Astrocyte of the spinal cord (primary cell): ENCODE data around the gene TPST2.
A peak's percentile ranks its signal among the peaks of the same experiment; 100 is the strongest.

Source experiments
- DNase-seq: peaks from one replicate; pipeline ENCODE4 v3.0.0; 2011; ENCODE audit warnings: low read depth, low spot score
- H3K4me3 ChIP-seq: 2 replicates; pipeline ENCODE4 v1.5.1; 2011; ENCODE audit warnings: low read depth, mild to moderate bottlenecking, low read length, moderate library complexity
- CTCF ChIP-seq: IDR thresholded peaks from 2 replicates; pipeline ENCODE4 v1.5.1; 2012; ENCODE audit warnings: low read depth, mild to moderate bottlenecking, low read length, inconsistent platforms
- in situ Hi-C: cut with HindIII; loops from 2 replicates; pipeline ENCODE4 v1.10.0; 2017; ENCODE audit warnings: low sequenced_read_pairs

The TPST2 gene

GRCh38 chr22:26592421-26592891 is 2.5 kb upstream of the TPST2 start:
- no peak overlapping the region for H3K4me3 ChIP-seq
- TF ChIP-seq CTCF: no peak
- no peak for DNase-seq
- in situ Hi-C loops: no loop called here

GRCh38 chr22:26589367-26589844 is 526 bp downstream of the TPST2 start:
- in situ Hi-C loops: no loop called here
- H3K4me3 ChIP-seq: peak overlapping the region; percentile 57
- TF ChIP-seq CTCF: no peak
- DNase-seq: peak; percentile 15

- no peak for DNase-seq
- TF ChIP-seq CTCF: no peak
- in situ Hi-C loops: no loop called here
- H3K4me3 ChIP-seq: peak overlapping the region; percentile 57
Observed at GRCh38 chr22:26588729-26589366, 1.1 kb downstream of the TPST2 start.

- no peak overlapping the region for H3K4me3 ChIP-seq
- in situ Hi-C loops: no loop called here
- no peak for DNase-seq
- no peak for TF ChIP-seq CTCF
Observed at GRCh38 chr22:26587991-26588613, 1.8 kb downstream of the TPST2 start.

- no peak overlapping the region for H3K4me3 ChIP-seq
- in situ Hi-C loops: no loop called here
- TF ChIP-seq CTCF: no peak
- no peak for DNase-seq
Observed at GRCh38 chr22:26586556-26587325, 3.2 kb downstream of the TPST2 start.

GRCh38 chr22:26585104-26585790 is 4.7 kb downstream of the TPST2 start:
- peak; percentile 79 for DNase-seq
- H3K4me3 ChIP-seq: no peak overlapping the region
- in situ Hi-C loops: no loop called here
- peak; percentile 33 for TF ChIP-seq CTCF
